ENCODE data around the gene SYNRG. TPM values are rescaled to one million over a fixed set of nuclear protein-coding genes. Genes with fewer than 3 reads are reported as not detected.

SYNRG gene
- polyA plus RNA-seq, 10 donors, result 20.4 to 34.2 (median 26.1) TPM

- no peak for DNase-seq
Observed at GRCh38 chr17:37505333-37505732, 103.9 kb downstream of the SYNRG start.

DNA sequence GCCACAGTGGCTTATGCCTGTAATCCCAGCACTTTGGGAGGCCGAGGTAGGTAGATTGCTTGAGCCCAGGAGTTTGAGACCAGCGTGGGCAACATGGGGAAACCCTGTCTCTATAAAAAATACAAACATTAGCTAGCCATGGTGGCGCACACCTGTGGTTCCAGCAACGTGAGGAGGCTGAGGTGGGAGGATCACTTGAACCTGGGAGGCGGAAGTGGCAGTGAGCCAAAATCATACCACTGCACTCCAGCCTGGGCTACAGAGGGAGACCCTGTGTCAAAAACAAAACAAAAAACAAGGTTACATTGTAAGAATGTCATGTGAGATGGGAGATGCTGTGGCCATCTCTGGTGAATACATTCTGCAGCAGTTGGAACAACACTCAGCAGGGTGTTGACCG lies 106.1 kb downstream of the SYNRG start:
- no peak for DNase-seq

GRCh38 chr17:37502009-37502936 lies 106.9 kb downstream of the SYNRG start:
- no peak for DNase-seq

GRCh38 chr17:37500378-37500777 lies 108.8 kb downstream of the SYNRG start:
- no peak for DNase-seq

DNA sequence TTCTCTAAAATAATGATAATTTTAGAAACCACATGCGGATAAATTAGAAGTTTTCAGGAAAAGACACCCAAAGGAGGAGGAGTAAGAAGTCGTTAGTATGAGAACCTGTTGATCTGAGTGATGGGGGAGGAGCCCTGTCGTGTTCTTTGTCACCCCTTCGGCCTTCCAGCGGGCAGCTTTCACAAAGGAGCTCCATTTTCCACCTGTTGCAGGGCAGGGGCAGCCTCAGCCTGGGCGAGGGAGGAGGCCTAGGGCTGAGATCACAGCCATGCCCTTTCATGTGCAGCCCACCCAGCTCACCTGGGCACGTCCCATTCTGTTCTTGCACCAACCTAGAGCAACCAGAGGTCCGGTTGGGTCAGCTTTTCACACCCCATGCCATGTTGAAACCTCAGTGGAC lies 114.2 kb downstream of the SYNRG start:
- no peak for DNase-seq

- DNase-seq, result no peak
Observed at GRCh38 chr17:37494401-37494831, 114.8 kb downstream of the SYNRG start.

DNA sequence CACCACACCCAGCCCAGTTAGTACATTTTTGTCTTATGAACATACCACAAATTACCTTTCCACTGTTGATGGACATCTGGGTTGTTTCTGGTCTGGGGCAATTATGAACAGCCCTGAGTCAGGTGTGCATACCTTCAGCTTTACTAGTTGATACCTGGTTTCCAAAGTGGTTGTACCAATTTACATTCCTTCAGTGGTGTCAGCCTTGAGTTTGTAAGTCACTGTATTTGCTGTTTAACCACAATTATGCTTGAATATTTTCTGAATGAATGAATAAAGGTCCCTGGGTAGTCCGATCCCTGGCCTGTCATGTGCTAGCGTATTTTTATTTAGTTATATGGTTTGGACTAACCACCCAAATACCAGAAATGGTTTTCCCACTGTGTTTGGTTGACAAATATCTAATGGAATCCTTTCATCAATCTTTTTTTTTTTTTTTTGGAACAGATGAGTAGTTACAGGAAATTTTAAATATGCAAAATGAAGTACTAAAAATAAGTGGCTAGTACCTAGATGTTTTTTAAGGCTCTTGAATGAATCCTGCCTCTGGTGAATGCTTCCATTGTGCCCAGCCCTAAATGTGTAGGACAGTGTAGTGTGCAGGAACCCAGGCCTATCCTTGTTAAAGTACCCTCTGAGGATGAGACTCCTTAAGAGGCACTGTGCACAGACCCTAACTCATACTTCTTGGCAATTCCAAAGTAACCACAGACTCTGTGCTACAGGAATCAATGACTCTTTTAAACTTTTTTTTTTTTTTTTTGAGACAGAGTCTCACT lies 115.8 kb downstream of the SYNRG start:
- DNase-seq, result peak in 1 of 3 donors; percentile 91

DNA sequence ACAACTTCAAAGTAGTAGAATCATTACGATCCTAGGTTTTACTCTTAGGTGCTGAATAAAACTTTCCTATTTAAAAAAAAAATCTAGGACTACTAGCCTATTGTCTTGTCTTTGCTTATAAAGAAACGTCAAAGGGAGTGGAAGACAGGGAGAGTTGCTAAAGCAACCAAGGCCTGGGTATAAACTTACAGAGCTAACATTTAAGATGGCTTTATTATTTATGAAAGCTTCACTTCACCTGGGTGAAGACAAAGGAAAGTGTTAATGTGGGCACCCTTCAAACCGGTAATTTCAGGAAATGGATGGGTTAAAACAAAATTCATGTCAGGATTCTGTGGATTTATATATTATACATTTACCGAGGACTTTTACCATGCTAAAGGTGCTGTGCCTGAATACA lies 117.1 kb downstream of the SYNRG start:
- DNase-seq, result no peak

DNA sequence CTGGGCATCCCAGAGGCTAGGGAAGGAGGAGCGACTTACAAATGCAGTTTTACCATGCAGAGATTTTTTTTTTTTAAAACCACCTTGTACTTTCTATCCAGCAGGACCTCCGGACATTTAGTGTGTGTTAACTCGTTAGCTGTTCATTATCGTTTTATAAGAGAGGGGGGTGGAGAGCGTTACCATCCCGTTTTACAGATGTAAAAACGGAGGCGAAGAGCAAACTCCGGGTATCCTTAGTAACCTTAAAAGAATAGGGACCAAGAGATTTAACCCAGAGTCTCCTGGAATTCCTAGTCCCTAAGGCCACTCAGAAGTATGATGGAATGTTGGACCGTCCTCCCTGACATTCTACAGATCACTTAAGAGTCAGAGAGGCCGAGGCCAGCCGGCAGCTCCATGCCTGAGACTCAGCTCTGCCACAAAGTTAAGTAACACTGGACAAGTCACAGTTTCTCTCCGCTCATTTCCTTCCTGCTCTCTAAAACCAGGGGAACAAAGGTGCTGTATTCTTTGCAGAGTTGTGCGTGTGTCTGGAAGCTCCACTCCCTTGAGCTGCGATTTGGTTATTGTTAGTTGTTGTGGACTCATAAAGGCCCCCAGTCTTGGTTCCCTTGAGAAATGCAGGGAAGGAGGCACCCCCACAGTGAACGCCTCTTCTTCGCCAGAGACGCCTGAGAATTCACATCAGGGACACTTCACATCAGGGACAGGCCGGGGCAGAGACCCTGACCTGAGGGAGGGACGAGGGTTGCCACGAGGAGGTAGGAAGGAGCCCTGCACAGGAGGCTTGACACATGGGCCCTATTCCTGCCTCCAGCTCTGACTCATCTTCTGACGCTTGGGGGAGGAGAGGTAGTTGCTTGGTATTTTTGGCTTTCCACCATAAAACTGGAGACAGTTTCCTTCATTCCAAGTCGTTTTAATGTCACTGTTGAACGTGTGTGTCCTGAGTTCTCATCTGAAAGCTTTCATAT lies 118.3 kb downstream of the SYNRG start:
- DNase-seq, result peak; percentile 27 to 84 (median 66)

GRCh38 chr17:37490022-37490587 lies 119.1 kb downstream of the SYNRG start:
- DNase-seq, result peak in 2 of 3 donors; percentile 49 to 77

GRCh38 chr17:37489197-37490001 lies 119.8 kb downstream of the SYNRG start, which contains the start of gene DUSP14:
DUSP14 (plus strand) TSS chr17:37489891; CDS start chr17:37512273, 22,382 bp downstream.
- DNase-seq, result peak; percentile 86 to 91 (median 90)

- peak; percentile 42 to 89 (median 70) for DNase-seq
Observed at GRCh38 chr17:37488607-37489196, 120.5 kb downstream of the SYNRG start.

- peak; percentile 61 to 95 (median 83) for DNase-seq
Observed at GRCh38 chr17:37488009-37488604, 121.1 kb downstream of the SYNRG start.

GRCh38 chr17:37485938-37486570 lies 123.2 kb downstream of the SYNRG start:
- no peak for DNase-seq

- peak; percentile 71 to 84 (median 84) for DNase-seq
Observed at GRCh38 chr17:37483311-37484039, 125.7 kb downstream of the SYNRG start.

GRCh38 chr17:37481001-37481665 lies 128.1 kb downstream of the SYNRG start:
- no peak for DNase-seq

- no peak for DNase-seq
Observed at GRCh38 chr17:37480427-37480826, 128.8 kb downstream of the SYNRG start.
